Measurements from ENCODE around the gene NANOS1.

DNA sequence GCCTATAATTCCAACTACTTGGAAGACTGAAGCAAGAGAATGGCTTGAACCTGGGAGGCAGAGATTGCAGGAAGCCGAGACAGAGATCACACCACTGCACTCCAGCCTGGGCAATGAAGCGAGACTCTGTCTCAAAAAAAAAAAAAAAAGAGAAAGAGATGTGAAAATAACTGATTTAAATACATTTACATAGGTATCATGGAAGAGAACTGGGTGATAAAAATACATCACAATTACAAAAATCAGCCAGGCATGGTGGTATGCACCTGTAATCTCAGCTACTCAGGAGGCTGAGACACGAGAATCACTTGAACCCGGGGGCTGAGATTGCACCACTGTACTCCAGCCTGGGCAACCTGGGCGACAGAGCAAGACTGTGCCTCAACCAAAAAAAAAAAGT, 19.8 kb downstream of the NANOS1 start:
- TF ChIP-seq, protein P1, sequence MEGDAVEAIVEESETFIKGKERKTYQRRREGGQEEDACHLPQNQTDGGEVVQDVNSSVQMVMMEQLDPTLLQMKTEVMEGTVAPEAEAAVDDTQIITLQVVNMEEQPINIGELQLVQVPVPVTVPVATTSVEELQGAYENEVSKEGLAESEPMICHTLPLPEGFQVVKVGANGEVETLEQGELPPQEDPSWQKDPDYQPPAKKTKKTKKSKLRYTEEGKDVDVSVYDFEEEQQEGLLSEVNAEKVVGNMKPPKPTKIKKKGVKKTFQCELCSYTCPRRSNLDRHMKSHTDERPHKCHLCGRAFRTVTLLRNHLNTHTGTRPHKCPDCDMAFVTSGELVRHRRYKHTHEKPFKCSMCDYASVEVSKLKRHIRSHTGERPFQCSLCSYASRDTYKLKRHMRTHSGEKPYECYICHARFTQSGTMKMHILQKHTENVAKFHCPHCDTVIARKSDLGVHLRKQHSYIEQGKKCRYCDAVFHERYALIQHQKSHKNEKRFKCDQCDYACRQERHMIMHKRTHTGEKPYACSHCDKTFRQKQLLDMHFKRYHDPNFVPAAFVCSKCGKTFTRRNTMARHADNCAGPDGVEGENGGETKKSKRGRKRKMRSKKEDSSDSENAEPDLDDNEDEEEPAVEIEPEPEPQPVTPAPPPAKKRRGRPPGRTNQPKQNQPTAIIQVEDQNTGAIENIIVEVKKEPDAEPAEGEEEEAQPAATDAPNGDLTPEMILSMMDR (IDR thresholded peaks at IDR 0.05; ENCODE audit: low read length) = no peak
- no peak for TF ChIP-seq EZH2 (IDR thresholded peaks at IDR 0.05; ENCODE audit: borderline replicate concordance, low read length)

Measured in OCI-LY1 (cell line).